OCI-LY1 (cell line): ENCODE results near the gene CXCL17.

Experiments
- EZH2 ChIP-seq: fragments of 200-600 bp; sonication (generic), shearing (Covaris generic); IDR thresholded peaks from 2 replicates; pipeline ENCODE4 v1.8.0; 2017; ENCODE audit warnings: borderline replicate concordance, mixed run types, mild to moderate bottlenecking, antibody characterized with exemption, low read length, moderate library complexity, mixed read lengths
- TF ChIP-seq, protein P1 (sequence below): fragments of 200-600 bp; sonication (generic), shearing (Covaris generic); IDR thresholded peaks from 2 replicates; pipeline ENCODE4 v1.5.1; 2017; ENCODE audit warnings: mild to moderate bottlenecking, antibody characterized with exemption, low read length, moderate library complexity, mixed read lengths

DNA sequence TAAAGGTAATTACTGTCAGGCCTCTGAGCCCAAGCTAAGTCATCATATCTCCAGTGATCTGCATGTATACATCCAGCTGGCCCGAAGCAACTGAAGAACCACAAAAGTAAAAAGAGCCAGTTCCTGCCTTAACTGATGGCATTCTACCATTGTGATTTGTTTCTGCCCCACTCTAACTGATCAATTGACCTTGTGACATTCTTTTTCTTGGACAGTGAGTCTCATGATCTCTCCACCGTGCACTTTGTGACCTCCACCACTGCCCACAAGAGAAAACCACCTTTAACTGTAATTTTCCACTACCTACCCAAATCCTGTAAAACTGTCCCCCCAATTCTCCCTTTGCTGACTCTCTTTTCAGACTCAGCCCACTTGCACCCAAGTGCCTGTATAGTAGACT is 17.2 kb upstream of the CXCL17 start:
- TF ChIP-seq, protein P1, sequence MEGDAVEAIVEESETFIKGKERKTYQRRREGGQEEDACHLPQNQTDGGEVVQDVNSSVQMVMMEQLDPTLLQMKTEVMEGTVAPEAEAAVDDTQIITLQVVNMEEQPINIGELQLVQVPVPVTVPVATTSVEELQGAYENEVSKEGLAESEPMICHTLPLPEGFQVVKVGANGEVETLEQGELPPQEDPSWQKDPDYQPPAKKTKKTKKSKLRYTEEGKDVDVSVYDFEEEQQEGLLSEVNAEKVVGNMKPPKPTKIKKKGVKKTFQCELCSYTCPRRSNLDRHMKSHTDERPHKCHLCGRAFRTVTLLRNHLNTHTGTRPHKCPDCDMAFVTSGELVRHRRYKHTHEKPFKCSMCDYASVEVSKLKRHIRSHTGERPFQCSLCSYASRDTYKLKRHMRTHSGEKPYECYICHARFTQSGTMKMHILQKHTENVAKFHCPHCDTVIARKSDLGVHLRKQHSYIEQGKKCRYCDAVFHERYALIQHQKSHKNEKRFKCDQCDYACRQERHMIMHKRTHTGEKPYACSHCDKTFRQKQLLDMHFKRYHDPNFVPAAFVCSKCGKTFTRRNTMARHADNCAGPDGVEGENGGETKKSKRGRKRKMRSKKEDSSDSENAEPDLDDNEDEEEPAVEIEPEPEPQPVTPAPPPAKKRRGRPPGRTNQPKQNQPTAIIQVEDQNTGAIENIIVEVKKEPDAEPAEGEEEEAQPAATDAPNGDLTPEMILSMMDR = no peak
- TF ChIP-seq EZH2 = no peak
